ENCODE measurements around the gene MS4A6A. TPM values are rescaled to one million over a fixed set of nuclear protein-coding genes. Genes with fewer than 3 reads are reported as not detected.
A peak's percentile ranks its signal among the peaks of the same experiment; 100 is the strongest.
"Not testable (repeated sequence)": the region's sequence is repeated elsewhere in the genome, so short reads cannot be mapped to it uniquely, and the experiment has no call there.

MS4A6A gene
- total RNA-seq, 1 donor from 2014 or later, result 42.1 TPM

DNA sequence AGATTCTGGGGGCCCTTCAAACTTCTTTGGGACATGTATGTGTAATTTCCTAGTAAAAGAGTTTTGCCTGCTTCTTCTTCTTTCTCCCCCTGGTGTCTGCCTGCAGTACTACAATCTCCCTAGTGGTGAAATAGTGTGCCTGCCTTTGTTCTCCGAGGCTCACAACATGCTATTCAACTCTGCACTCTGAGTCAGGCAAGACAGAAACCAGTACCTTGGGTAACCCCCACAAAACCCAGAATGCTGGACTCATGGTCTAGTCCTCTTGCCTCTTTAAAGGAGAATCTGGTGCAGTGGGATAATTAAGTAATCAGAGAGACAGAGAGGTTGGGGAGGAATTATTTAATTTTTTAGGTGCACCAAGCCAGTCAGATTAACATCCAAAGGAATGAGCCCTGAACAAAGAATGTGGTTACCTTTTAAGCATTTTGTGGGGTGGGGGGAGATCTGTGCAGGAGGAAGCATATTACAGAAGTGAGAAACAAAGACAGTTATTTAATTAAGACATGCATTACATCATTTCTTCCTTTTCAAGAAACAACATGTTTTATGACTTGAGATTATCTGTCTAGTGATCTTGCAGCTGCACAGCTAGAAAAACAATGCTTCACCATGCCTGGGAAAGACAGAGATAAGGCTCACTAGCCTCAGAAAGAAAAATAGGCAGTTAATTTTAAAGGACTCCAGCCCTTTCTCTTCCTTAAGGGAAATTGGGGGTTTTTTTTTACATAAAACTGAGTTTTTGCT lies 11.0 kb upstream of the MS4A6A start:
- Histone ChIP-seq H3K4me1 (peaks cover 4% of the 10 kb centered on the region), H3K27me3 (ENCODE audit: low read depth) (no peaks in the 10 kb centered on the region), H3K9me3 (replicated peaks) (no peaks in the 10 kb centered on the region), H3K4me3 (no peak overlapping the region), H3K36me3 (no peaks in the 10 kb centered on the region), H3K27ac (replicated peaks) (peak overlapping the region; percentile 38)
- DNase-seq, result no peak
- TF ChIP-seq, protein P1, sequence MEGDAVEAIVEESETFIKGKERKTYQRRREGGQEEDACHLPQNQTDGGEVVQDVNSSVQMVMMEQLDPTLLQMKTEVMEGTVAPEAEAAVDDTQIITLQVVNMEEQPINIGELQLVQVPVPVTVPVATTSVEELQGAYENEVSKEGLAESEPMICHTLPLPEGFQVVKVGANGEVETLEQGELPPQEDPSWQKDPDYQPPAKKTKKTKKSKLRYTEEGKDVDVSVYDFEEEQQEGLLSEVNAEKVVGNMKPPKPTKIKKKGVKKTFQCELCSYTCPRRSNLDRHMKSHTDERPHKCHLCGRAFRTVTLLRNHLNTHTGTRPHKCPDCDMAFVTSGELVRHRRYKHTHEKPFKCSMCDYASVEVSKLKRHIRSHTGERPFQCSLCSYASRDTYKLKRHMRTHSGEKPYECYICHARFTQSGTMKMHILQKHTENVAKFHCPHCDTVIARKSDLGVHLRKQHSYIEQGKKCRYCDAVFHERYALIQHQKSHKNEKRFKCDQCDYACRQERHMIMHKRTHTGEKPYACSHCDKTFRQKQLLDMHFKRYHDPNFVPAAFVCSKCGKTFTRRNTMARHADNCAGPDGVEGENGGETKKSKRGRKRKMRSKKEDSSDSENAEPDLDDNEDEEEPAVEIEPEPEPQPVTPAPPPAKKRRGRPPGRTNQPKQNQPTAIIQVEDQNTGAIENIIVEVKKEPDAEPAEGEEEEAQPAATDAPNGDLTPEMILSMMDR (IDR thresholded peaks at IDR 0.05; ENCODE audit: borderline replicate concordance), result peak; percentile 83
- intact Hi-C loops (cut with micrococcal nuclease), result no loop called here

DNA sequence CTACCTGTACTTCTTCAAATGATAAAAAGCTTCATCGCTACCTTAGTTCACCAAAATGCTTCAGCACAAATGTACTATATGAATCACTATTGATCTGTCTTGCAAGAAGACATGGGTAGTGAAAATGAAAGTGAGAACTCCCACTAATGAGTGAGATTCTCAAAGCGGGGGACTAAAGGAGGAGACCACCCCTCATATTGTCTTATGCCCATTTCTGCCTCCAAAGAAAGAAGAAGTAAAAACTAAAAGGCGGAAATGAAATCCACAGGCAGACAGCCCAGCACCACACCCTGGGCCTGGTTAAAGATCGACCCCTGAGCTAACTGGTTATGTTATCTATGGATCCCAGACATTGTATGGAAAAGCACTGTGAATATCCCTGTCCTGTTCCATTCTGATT lies 9.7 kb upstream of the MS4A6A start:
- H3K36me3 ChIP-seq; H3K27ac ChIP-seq (replicated peaks); intact Hi-C loops (cut with micrococcal nuclease); H3K4me1 ChIP-seq; H3K9me3 ChIP-seq (replicated peaks); H3K27me3 ChIP-seq (ENCODE audit: low read depth); H3K4me3 ChIP-seq; DNase-seq: not testable (repeated sequence)

DNA sequence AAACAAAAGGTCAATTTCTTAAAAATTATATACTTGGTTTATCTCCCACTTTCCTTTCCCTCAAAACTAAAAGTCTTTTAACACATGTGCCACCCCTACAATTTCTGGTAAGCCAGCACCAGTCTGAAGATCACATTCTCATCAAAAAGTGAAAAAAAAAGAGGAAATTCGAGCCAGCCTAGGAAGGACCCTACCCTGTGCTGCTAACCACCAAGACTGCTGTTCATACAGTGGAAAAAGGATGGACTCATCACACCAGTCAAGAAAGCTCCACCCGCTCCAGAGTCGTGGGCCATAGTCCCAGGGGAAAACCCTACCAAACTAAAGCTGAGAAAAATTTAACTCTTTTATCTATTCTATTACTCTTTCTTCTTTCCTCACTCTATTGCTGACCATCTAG lies 5.6 kb upstream of the MS4A6A start:
- H3K4me1 ChIP-seq; DNase-seq; H3K36me3 ChIP-seq; H3K27ac ChIP-seq (replicated peaks); intact Hi-C loops (cut with micrococcal nuclease); H3K27me3 ChIP-seq (ENCODE audit: low read depth); H3K4me3 ChIP-seq; H3K9me3 ChIP-seq (replicated peaks): not testable (repeated sequence)

DNA sequence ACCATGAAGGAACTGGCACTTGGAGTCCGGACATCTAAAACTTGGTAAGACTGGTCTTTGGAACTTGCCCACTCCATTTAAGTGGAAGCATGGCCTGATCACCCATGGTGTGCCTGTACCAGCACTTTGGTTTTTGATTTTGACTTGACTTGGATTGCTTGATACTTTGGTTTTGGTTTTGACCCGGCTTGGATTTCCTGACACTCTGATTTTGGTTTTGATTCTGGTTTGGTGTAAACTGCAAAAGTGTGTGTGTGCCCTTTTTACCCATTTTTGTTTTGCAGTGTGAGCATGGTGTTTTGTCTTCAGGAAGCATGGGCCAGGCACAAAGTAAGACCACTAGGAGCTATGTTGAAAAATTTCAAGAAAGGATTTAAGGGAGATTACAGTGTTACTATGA lies 3.2 kb upstream of the MS4A6A start:
- H3K4me1 ChIP-seq; H3K9me3 ChIP-seq (replicated peaks); H3K4me3 ChIP-seq; H3K36me3 ChIP-seq; H3K27me3 ChIP-seq (ENCODE audit: low read depth); intact Hi-C loops (cut with micrococcal nuclease); DNase-seq: not testable (repeated sequence)
- peak overlapping the region; percentile 30 for H3K27ac ChIP-seq (replicated peaks)

DNA sequence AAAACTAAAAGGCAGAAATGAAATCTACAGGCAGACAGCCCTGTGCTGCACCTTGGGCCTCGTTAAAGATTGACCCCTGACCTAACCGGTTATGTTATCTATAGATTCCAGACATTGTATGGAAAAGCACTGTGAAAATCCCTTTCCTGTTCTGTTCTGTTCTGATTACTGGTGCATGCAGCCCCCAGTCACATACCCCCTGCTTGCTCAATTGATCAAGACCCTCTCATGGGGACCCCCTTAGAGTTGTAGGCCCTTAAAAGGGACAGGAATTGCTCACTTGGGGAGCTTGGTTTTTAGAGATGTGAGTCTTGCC lies 2.6 kb upstream of the MS4A6A start:
- H3K9me3 ChIP-seq (replicated peaks); H3K4me3 ChIP-seq; H3K36me3 ChIP-seq; H3K27me3 ChIP-seq (ENCODE audit: low read depth); intact Hi-C loops (cut with micrococcal nuclease); H3K4me1 ChIP-seq; DNase-seq: not testable (repeated sequence)
- peak overlapping the region; percentile 30 for H3K27ac ChIP-seq (replicated peaks)

DNA sequence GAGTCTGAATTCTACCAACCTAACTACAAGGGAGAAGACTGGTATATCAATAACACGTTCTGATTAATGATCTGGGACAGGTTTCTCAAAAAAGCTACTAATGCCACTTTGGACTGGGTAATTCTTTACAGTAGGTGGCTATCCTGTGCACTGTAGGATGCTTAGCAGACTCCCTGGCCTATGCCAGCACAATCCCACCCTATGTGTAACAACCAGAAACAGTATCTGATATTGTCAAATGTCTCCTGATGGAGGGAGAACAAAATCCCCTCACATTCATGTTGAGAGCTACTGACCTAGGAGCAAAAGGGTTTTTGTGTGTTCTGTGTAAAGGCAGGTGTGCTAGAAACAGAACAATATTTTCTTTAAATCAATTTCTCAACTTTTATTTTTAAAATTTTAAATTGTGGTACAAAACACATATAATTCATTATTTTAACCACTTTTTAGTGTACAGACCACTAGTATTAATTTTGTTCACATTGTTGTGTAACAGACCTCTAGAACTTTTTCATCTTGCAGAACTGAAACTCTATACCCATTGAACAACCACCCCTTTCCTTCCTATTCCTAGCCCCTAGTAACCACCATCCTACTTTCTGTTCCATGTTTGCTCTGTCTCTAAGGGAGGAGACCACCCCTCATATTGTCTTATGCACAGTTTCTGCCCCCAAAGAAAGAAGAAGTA lies 2.1 kb upstream of the MS4A6A start:
- Histone ChIP-seq H3K27ac (replicated peaks) (no peak overlapping the region), H3K4me1 (no peaks in the 10 kb centered on the region), H3K9me3 (replicated peaks) (no peaks in the 10 kb centered on the region), H3K36me3 (no peaks in the 10 kb centered on the region), H3K4me3 (no peak overlapping the region), H3K27me3 (ENCODE audit: low read depth) (peaks cover 4% of the 10 kb centered on the region)
- DNase-seq, result no peak
- TF ChIP-seq, protein P1 (IDR thresholded peaks at IDR 0.05; ENCODE audit: borderline replicate concordance), result no peak
- intact Hi-C loops (cut with micrococcal nuclease), result no loop called here

DNA sequence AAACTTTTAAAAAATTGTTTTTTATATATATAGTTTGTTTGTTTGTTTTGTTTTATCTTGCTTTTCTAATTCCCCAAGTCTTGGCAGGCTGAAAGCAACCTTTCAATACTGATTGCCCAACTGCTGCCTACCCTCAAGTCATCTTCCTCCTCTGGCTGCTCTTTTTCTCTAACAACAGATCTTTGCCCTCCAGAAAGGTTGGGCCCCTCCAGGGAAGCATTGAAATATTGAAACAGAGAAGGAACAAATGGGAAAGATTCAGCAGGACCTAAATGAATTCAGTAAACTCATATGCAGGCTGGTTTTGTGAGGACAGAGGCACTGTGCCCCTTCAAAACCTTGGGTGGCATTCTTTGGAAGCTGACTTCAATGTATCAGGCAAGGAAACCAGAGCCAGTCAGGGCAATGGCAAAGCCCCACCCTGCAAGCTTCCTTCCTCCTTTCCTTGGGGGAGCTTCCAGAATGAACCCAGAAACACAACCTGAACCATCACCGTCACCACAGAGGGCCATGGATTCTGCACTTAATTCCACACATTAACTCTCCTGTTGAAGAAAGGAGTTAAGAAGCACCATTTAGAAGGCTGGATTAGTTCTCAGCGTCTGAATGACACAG lies 815 bp upstream of the MS4A6A start:
- no peaks in the 10 kb centered on the region for H3K36me3 ChIP-seq
- no peaks in the 10 kb centered on the region for H3K9me3 ChIP-seq (replicated peaks)
- TF ChIP-seq, protein P1 (IDR thresholded peaks at IDR 0.05; ENCODE audit: borderline replicate concordance), result no peak
- DNase-seq, result no peak
- H3K4me3 ChIP-seq, result peak overlapping the region; percentile 38
- peaks cover 4% of the 10 kb centered on the region for H3K27me3 ChIP-seq (ENCODE audit: low read depth)
- peak overlapping the region; percentile 48 for H3K27ac ChIP-seq (replicated peaks)
- intact Hi-C loops (cut with micrococcal nuclease), result no loop called here
- H3K4me1 ChIP-seq, result no peaks in the 10 kb centered on the region

All from left ventricle myocardium inferior (tissue), 1 donor.